GM12873 (cell line): ENCODE data around the gene PUM2.

ENCODE experiments used
- CTCF ChIP-seq: IDR thresholded peaks from 2 replicates; pipeline ENCODE4 v1.5.1; 2012; ENCODE audit warnings: low read depth, mild to moderate bottlenecking, moderate library complexity, low read length, control low read depth; ENCODE audit not compliant: insufficient read depth; ENCODE audit errors: missing control alignments

Gene PUM2

GRCh38 chr2:20200697-20201555, 149.7 kb downstream of the PUM2 start:
- no peak for TF ChIP-seq CTCF

GRCh38 chr2:20199633-20200270, 150.9 kb downstream of the PUM2 start:
- TF ChIP-seq CTCF, result no peak

- no peak for TF ChIP-seq CTCF
Observed at GRCh38 chr2:20198796-20199632, 151.6 kb downstream of the PUM2 start.
